LNCAP (cell line): Measurements from ENCODE around the gene G0S2.

Experiments used
- TF ChIP-seq, protein P1 (sequence below): fragments of 450-650 bp; IDR thresholded peaks from 2 replicates; pipeline ENCODE4 v1.5.1; 2017; ENCODE audit warnings: mild to moderate bottlenecking

The G0S2 gene

DNA sequence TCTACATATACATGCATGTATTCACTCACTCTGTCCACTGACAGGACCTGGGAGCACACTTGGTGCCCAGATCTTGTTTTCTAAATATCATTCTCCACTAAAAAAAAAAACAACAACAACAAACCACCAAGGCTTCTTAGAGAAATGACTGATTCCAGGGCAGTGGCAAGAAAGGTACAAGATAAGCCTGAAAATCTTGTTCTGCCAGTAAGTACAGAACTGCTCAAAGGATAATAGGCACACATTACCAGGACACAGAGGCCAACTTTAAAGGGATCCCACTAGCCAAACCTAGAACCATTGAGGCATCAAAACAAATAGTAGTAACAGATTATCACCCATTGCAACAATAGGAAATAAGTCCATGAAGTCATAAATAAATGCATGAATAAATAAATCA lies 40.1 kb downstream of the G0S2 start:
- TF ChIP-seq, protein P1, sequence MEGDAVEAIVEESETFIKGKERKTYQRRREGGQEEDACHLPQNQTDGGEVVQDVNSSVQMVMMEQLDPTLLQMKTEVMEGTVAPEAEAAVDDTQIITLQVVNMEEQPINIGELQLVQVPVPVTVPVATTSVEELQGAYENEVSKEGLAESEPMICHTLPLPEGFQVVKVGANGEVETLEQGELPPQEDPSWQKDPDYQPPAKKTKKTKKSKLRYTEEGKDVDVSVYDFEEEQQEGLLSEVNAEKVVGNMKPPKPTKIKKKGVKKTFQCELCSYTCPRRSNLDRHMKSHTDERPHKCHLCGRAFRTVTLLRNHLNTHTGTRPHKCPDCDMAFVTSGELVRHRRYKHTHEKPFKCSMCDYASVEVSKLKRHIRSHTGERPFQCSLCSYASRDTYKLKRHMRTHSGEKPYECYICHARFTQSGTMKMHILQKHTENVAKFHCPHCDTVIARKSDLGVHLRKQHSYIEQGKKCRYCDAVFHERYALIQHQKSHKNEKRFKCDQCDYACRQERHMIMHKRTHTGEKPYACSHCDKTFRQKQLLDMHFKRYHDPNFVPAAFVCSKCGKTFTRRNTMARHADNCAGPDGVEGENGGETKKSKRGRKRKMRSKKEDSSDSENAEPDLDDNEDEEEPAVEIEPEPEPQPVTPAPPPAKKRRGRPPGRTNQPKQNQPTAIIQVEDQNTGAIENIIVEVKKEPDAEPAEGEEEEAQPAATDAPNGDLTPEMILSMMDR = no peak

DNA sequence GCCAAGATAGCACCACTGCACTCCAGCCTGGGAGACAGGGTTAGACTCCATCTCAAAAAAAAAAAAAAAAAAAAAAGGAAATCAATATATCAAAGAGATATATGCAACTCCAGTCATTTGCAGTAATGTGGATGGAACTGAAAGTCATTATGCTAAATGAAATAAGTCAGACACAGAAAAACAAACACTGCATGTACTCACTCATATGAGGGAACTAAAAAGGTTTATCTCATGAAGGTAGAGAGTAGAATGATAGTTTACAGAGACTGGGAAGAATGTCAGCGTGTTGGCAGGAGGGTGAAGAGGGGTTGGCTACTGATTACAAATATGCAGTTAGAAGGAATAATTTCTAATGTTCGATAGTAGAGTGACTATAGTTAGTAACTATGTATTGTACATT lies 42.6 kb downstream of the G0S2 start:
- TF ChIP-seq, protein P1 = no peak

DNA sequence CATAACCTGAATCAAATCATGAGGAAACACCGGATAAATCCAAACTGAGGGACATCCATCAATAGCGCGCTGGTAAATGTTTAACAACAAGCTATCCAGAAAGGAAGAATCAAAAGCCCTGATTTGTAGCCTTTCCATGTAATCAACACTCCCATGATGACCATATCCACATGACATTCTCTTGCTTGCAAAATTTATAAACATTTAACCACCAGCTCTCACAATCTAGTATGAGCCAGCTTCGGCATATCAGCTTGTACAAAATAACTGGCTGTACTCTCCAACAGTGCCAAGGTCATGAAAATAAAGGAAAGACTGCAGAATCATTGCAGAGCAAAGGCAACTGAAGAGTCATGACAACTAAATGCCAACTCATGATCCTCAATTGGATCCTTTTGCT lies 45.1 kb downstream of the G0S2 start:
- TF ChIP-seq, protein P1 = no peak

DNA sequence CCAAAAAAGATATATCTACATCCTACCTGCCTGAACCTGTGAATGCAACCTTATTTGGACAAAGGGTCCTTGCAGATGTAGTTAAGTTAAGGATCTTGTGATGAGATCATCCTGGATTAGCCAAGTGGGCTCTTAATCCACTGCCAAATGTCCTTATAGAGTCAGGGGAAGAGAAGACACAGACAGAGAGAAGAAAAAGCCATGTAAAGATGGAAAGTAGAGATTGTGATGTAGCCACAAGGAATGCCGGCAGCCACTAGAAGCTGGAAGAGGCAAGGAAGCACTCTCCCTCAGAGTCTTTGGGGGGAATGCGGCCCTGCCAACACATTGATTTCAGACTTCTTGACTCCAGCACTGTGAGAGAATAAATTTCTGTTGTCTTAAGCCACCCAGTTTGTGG lies 45.6 kb downstream of the G0S2 start:
- TF ChIP-seq, protein P1 = no peak

DNA sequence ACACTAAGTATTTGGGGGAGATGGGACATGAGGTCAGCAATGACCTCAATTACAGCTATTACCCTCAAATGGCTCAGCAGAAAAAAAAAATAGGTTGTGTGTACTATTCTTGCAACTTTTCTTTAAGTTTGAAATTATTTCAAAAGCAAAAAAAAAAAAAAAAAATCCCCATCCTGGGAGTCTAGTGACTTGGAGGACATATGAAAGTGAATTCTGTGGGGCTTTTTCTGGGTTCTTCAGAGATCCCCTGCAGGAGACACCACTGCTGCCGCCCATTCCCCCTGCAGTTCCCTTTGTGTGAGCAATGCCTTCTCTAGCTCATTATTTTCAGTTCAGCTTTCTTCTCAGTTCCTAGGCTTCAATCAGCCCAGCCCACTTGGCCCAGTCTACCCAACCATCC lies 46.1 kb downstream of the G0S2 start:
- TF ChIP-seq, protein P1 = no peak

DNA sequence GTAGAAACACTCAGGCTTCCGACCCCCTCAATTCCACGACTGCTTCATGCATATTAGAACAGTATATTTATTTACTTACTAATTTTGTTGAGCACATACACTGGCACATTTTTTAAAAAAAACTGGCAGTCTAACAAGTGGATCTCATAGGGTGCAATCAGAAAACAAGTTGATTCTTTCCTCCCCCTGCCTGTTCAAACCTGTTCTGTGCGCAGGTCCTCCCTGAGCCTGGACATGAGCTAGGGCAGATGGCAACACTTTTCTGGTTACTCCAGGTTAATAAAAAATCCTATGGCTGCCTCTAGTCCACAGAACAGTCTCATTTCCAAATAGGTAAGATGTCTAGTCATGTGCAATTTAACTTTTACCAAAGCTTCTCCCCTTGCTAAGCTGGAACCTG lies 48.1 kb downstream of the G0S2 start:
- TF ChIP-seq, protein P1 = no peak

DNA sequence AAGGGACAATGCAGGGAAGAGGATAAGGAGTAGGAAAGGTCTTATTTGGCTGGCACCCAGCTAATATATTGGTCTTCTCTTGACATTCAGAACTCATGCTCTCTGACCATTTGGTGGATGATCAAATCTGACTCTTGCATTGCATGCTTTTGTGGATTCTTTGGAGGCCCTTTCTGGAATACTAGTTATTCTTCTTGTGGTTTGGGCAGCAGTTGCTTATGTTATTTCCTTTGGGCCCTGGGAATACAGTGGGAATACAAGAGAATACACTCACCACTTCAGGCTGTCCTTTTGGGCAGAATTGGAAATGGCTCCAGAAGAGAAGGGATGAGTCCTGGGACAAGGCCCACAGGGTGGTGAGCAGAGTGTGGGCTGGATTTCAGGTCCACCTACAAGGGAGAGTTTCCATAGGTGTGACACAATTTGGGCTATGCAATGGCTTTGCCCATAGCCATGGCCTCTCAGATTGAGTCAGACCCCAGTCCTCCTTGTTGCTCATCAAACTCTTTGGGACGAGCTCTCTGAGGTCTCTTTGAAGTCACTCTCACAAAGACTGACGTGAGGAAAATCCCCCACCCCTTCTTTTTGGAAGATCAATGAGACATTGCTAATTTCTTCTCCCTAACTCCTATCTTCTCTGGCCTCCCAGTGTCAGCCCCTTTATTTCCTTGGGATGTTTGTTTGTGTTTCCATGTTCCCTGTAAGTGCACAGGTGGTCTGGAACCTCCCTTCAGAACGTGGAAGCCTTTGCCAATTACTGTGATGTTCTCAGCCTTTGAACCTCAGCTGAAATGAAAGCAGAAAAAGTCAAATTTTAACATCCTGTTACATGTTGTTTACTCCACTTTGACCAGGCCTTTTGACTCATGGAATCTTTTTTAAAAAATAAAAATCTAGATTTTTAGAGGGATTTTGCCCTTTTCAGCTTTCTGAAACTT lies 48.8 kb downstream of the G0S2 start:
- TF ChIP-seq, protein P1 = no peak
